IPS-NIHi7 (cell line): ENCODE data around the gene ERF.

Experiments
- DNase-seq: peaks from one replicate; pipeline ENCODE4 v3.0.0; 2012; ENCODE audit warnings: mixed read lengths; ENCODE audit errors: extremely low spot score

ERF gene

GRCh38 chr19:42214810-42215485, 40.0 kb downstream of the ERF start:
- DNase-seq: no peak

GRCh38 chr19:42212886-42213285, 42.0 kb downstream of the ERF start:
- no peak for DNase-seq

- no peak for DNase-seq
Measured at GRCh38 chr19:42208612-42209011, 46.3 kb downstream of the ERF start.

GRCh38 chr19:42207767-42208271, 47.1 kb downstream of the ERF start:
- DNase-seq: no peak

GRCh38 chr19:42206871-42207755, 47.8 kb downstream of the ERF start:
- no peak for DNase-seq

- DNase-seq: peak; percentile 68
Measured at GRCh38 chr19:42204664-42205063, 50.3 kb downstream of the ERF start.

GRCh38 chr19:42203700-42204099, 51.2 kb downstream of the ERF start:
- no peak for DNase-seq

GRCh38 chr19:42202290-42202880, 52.5 kb downstream of the ERF start:
- no peak for DNase-seq

GRCh38 chr19:42201489-42202289, 53.2 kb downstream of the ERF start:
- no peak for DNase-seq

- no peak for DNase-seq
Measured at GRCh38 chr19:42200116-42200715, 54.7 kb downstream of the ERF start.

- DNase-seq: no peak
Measured at GRCh38 chr19:42199440-42200115, 55.4 kb downstream of the ERF start.

GRCh38 chr19:42198676-42199439, 56.1 kb downstream of the ERF start:
- peak; percentile 50 for DNase-seq
